Stimulated activated CD8-positive, alpha-beta memory T cell treated with anti-CD3 and anti-CD28 coated beads, Interleukin-7, amount 100 ng/mL, for 1 hour (primary cell): ENCODE measurements around the gene IFNG-AS1.

Experiments used
- DNase-seq, 2 donors: peaks; one replicate each; pipeline ENCODE4 v3.0.0-alpha.2; 2020; ENCODE audit warnings: low read depth in 2 of 2

IFNG-AS1 gene

GRCh38 chr12:68037616-68038255 is 48.5 kb downstream of the IFNG-AS1 start:
- DNase-seq, result no peak

DNA sequence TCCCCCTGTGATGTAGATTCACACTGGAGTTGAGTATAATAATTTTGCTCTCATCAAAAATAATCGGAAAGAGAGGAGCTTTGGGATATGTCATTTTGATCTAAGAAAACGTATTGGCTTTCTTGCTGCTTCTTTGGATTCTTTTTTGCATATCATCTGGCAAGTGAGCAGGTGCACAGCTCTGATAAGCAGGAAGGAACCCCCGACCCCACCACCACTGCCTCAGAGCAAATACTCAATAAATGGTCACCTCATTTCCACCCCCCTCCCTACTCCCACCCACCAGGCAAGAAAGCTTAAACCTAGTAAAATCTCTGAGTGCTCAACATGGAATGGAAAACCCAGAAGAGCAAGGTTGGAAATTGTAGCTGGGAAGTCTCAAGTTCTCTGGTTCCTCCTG is 49.4 kb downstream of the IFNG-AS1 start:
- no peak for DNase-seq

GRCh38 chr12:68040450-68041075 is 51.3 kb downstream of the IFNG-AS1 start:
- DNase-seq, result peak; percentile 20 to 34

- no peak for DNase-seq
Observed at GRCh38 chr12:68042212-68042699, 53.0 kb downstream of the IFNG-AS1 start.

DNA sequence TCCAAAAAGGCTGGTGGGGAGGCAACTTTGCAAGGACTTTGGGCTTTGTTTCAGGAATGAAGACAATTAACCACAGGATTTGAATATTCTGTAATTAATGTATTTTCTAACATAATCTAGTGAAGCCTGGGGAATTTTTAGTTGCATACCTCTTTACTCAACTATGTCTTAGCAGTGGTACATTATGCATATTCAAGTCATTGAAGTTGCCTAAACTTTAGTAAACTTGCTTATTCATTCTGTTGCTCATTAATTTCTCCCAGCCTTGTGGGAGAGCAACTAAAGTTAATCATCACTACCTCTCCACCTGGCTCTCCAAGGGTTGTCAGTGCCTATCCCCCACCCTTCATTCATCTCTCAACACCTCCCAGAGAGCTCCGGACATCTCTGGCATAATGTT is 54.2 kb downstream of the IFNG-AS1 start:
- no peak for DNase-seq

DNA sequence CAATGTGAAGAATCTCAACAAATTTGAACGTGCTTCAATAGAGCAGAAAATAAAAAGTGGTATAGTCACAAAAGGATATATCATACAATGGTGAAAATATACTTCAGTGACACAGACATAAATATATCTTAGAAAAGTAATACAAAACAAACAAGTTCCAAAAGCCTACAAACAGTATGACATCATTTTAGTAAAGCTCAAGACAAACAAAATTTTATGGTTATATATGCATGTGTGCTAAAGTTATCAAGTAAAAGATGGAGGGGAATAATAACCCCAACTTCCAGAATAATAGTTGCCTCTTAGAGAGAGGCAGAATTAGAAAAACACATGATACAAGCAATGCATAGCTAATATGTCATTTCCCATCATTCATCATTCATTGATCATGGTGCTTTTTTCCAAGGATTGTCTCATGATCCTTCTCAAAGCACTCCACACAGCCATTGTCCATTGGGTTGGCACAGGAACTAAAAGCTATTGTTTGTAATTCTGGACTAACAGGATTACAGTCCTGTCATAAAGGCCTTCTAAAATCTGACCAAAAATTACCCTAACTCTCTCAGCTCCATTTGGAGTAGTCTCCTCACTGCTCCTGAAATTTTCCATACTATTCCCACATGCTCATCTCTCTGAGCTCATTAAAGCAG is 59.5 kb downstream of the IFNG-AS1 start:
- no peak for DNase-seq

- DNase-seq, result no peak
Observed at GRCh38 chr12:68056300-68056699, 67.1 kb downstream of the IFNG-AS1 start.

- DNase-seq, result no peak
Observed at GRCh38 chr12:68063900-68064590, 74.8 kb downstream of the IFNG-AS1 start.

DNA sequence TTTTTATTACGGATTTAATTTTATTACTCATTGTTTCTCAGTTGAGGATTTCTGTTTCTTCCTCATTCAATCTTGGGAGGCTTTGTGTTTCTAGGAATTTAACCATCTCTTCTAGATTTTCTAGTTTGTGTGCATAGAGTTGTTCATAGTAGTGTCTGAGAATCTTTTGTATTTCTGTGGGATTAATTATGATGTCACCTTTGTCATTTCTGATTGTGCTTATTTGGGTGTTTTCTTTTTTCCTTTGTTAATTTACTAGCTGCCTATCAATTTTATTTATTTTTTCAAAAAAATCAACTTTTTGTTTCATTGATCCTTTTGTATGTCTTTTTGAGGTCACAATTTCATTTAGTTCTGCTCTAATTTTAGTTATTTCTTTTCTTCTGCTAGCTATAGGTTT is 75.9 kb downstream of the IFNG-AS1 start:
- no peak for DNase-seq

GRCh38 chr12:68065687-68066086 is 76.4 kb downstream of the IFNG-AS1 start:
- DNase-seq, result no peak

GRCh38 chr12:68067762-68068376 is 78.6 kb downstream of the IFNG-AS1 start:
- DNase-seq, result no peak

DNA sequence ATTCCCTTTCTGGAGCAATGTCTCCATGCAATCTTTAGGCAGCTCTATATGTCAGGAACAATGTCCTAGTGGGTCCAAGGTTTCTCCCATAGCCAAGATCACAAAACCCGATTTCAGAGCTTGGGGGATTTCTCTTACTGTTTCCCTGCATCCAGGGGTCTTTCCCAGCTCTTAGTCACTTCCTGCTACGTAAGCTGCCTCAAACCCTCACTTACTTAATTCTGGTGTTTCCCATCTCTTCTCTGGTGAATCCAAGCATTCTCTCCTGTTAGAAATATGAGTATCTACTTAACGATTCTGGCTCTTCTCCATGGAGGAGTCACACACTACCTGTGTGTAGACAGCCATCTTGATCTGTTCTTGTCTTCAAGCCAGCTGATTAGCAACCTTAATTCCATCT is 80.0 kb downstream of the IFNG-AS1 start:
- no peak for DNase-seq
